ENCODE data around the gene MRPS27.

The MRPS27 gene

DNA sequence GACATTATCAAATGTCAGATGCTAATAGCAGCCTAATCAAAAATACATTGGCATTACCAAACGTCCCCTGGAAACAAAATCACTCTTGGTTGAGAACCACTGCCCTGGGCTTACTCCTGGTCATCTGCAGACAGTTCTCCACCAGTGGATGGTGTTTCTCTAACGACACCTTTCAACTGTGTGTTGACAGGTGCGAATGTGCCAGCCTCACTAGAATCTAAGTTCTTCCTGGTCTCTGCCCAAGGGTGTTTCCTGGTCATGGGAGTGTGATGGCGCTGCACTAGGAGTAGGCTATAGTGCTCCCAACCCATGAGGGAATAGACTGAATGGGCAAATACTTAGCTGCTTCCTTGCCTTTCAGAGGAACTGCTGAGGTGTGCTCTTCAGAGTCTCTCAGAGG lies 105.9 kb downstream of the MRPS27 start:
- TF ChIP-seq, protein P1, sequence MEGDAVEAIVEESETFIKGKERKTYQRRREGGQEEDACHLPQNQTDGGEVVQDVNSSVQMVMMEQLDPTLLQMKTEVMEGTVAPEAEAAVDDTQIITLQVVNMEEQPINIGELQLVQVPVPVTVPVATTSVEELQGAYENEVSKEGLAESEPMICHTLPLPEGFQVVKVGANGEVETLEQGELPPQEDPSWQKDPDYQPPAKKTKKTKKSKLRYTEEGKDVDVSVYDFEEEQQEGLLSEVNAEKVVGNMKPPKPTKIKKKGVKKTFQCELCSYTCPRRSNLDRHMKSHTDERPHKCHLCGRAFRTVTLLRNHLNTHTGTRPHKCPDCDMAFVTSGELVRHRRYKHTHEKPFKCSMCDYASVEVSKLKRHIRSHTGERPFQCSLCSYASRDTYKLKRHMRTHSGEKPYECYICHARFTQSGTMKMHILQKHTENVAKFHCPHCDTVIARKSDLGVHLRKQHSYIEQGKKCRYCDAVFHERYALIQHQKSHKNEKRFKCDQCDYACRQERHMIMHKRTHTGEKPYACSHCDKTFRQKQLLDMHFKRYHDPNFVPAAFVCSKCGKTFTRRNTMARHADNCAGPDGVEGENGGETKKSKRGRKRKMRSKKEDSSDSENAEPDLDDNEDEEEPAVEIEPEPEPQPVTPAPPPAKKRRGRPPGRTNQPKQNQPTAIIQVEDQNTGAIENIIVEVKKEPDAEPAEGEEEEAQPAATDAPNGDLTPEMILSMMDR (IDR thresholded peaks at IDR 0.05; ENCODE audit: insufficient read depth, low read length): no peak
- TF ChIP-seq, protein P2, sequence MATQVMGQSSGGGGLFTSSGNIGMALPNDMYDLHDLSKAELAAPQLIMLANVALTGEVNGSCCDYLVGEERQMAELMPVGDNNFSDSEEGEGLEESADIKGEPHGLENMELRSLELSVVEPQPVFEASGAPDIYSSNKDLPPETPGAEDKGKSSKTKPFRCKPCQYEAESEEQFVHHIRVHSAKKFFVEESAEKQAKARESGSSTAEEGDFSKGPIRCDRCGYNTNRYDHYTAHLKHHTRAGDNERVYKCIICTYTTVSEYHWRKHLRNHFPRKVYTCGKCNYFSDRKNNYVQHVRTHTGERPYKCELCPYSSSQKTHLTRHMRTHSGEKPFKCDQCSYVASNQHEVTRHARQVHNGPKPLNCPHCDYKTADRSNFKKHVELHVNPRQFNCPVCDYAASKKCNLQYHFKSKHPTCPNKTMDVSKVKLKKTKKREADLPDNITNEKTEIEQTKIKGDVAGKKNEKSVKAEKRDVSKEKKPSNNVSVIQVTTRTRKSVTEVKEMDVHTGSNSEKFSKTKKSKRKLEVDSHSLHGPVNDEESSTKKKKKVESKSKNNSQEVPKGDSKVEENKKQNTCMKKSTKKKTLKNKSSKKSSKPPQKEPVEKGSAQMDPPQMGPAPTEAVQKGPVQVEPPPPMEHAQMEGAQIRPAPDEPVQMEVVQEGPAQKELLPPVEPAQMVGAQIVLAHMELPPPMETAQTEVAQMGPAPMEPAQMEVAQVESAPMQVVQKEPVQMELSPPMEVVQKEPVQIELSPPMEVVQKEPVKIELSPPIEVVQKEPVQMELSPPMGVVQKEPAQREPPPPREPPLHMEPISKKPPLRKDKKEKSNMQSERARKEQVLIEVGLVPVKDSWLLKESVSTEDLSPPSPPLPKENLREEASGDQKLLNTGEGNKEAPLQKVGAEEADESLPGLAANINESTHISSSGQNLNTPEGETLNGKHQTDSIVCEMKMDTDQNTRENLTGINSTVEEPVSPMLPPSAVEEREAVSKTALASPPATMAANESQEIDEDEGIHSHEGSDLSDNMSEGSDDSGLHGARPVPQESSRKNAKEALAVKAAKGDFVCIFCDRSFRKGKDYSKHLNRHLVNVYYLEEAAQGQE (IDR thresholded peaks at IDR 0.05; ENCODE audit: insufficient replicate concordance, low read depth): no peak
- TF ChIP-seq GABPA (IDR thresholded peaks at IDR 0.05; ENCODE audit: low read depth) (no peak), POLR2AphosphoS5 (IDR thresholded peaks at IDR 0.05; ENCODE audit: low read depth) (no peak), SPI1 (IDR thresholded peaks at IDR 0.05; ENCODE audit: borderline replicate concordance, low read depth) (no peak)
- DNase-seq (ENCODE audit: low read depth in 1 of 2, low spot score in 1 of 2): no peak
- no peaks in the 10 kb centered on the region for H3K27me3 ChIP-seq (ENCODE audit: insufficient read depth, poor library complexity, severe bottlenecking)
- no peak overlapping the region for H3K27ac ChIP-seq (replicated peaks)
- H3K4me3 ChIP-seq (replicated peaks; ENCODE audit: insufficient read depth, low read length): no peak overlapping the region

DNA sequence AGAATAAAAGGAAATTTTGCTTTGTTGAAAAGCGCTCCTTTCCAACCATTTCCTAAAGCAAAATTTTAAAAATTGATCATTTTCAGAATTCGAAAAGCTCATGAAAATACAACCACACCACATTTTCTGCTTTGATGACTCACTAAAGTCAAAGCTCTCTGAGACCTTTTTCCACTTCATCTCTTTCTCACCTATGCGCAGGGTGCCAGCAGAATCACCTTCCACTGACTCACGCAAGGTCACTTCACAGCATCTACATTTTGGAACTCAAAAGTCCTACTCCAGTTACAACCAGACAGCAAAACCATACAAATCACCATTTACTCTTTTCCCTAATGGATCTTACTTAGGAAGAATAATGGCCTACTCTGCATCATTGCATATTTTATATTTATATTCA lies 106.6 kb downstream of the MRPS27 start:
- no peak for DNase-seq (ENCODE audit: low read depth in 1 of 2, low spot score in 1 of 2)
- TF ChIP-seq, protein P2 (IDR thresholded peaks at IDR 0.05; ENCODE audit: insufficient replicate concordance, low read depth): no peak
- TF ChIP-seq, protein P1 (IDR thresholded peaks at IDR 0.05; ENCODE audit: insufficient read depth, low read length): no peak
- TF ChIP-seq GABPA (IDR thresholded peaks at IDR 0.05; ENCODE audit: low read depth) (no peak), SPI1 (IDR thresholded peaks at IDR 0.05; ENCODE audit: borderline replicate concordance, low read depth) (no peak), POLR2AphosphoS5 (IDR thresholded peaks at IDR 0.05; ENCODE audit: low read depth) (no peak)
- no peak overlapping the region for H3K27ac ChIP-seq (replicated peaks)
- no peaks in the 10 kb centered on the region for H3K27me3 ChIP-seq (ENCODE audit: insufficient read depth, poor library complexity, severe bottlenecking)
- no peak overlapping the region for H3K4me3 ChIP-seq (replicated peaks; ENCODE audit: insufficient read depth, low read length)

DNA sequence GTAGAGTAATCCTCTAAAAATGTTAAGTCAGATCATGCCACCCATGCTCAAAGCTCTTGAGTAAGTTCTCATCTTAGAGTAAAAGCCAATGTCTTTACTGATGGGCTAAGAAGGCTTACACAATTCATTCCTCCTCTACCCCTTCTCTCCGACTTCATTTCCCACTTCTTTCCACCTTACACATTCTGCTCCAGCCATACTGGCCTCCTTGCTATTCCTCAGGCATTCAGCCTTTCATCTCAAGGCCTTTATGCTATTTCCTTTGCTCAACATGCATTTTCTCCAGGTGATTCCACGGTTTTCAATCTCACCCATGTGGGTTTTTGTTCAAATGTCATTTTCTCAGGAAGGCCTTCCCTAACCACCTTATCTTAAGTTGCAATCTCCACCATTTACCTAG lies 107.9 kb downstream of the MRPS27 start:
- DNase-seq (ENCODE audit: low read depth in 1 of 2, low spot score in 1 of 2): no peak
- Histone ChIP-seq H3K27me3 (ENCODE audit: insufficient read depth, poor library complexity, severe bottlenecking) (no peaks in the 10 kb centered on the region), H3K27ac (replicated peaks) (no peak overlapping the region), H3K4me3 (replicated peaks; ENCODE audit: insufficient read depth, low read length) (no peak overlapping the region)
- TF ChIP-seq POLR2AphosphoS5 (IDR thresholded peaks at IDR 0.05; ENCODE audit: low read depth): no peak
- TF ChIP-seq GABPA (IDR thresholded peaks at IDR 0.05; ENCODE audit: low read depth): no peak
- TF ChIP-seq SPI1 (IDR thresholded peaks at IDR 0.05; ENCODE audit: borderline replicate concordance, low read depth): no peak
- TF ChIP-seq, protein P2 (IDR thresholded peaks at IDR 0.05; ENCODE audit: insufficient replicate concordance, low read depth): no peak
- TF ChIP-seq, protein P1 (IDR thresholded peaks at IDR 0.05; ENCODE audit: insufficient read depth, low read length): no peak
